GM18907 (cell line): Measurements from ENCODE around the gene DENND2A.
A peak's percentile ranks its signal among the peaks of the same experiment; 100 is the strongest.
"Not testable (repeated sequence)": the region's sequence is repeated elsewhere in the genome, so short reads cannot be mapped to it uniquely, and the experiment has no call there.

Source experiments
- ATAC-seq: cut with Tn5 transposase; IDR thresholded peaks from one replicate; pipeline ENCODE4 v1.9.1; 2021; ENCODE audit warnings: mild to moderate bottlenecking, moderate library complexity; ENCODE audit not compliant: unreplicated experiment

The DENND2A gene

GRCh38 chr7:140594131-140594691 lies 46.4 kb downstream of the DENND2A start:
- no peak for ATAC-seq

- peak; percentile 80 for ATAC-seq
Observed at GRCh38 chr7:140593672-140593982, 47.0 kb downstream of the DENND2A start.

GRCh38 chr7:140592964-140593671 lies 47.5 kb downstream of the DENND2A start:
- ATAC-seq = peak; percentile 71

- no peak for ATAC-seq
Observed at GRCh38 chr7:140591180-140591902, 49.3 kb downstream of the DENND2A start.

GRCh38 chr7:140587243-140587642 lies 53.4 kb downstream of the DENND2A start:
- ATAC-seq = no peak

GRCh38 chr7:140586516-140586915 lies 54.1 kb downstream of the DENND2A start:
- no peak for ATAC-seq

GRCh38 chr7:140585333-140585732 lies 55.3 kb downstream of the DENND2A start:
- ATAC-seq = no peak

GRCh38 chr7:140584195-140584851 lies 56.3 kb downstream of the DENND2A start:
- no peak for ATAC-seq

- no peak for ATAC-seq
Observed at GRCh38 chr7:140581411-140581810, 59.2 kb downstream of the DENND2A start.

GRCh38 chr7:140577651-140578050 lies 63.0 kb downstream of the DENND2A start:
- no peak for ATAC-seq

- no peak for ATAC-seq
Observed at GRCh38 chr7:140576589-140576988, 64.0 kb downstream of the DENND2A start.

- ATAC-seq = no peak
Observed at GRCh38 chr7:140571538-140572122, 69.0 kb downstream of the DENND2A start.

GRCh38 chr7:140570120-140570519 lies 70.5 kb downstream of the DENND2A start:
- no peak for ATAC-seq

- no peak for ATAC-seq
Observed at GRCh38 chr7:140568021-140568813, 72.4 kb downstream of the DENND2A start.

GRCh38 chr7:140566186-140566585 lies 74.4 kb downstream of the DENND2A start:
- not testable (repeated sequence) for ATAC-seq

- ATAC-seq = not testable (repeated sequence)
Observed at GRCh38 chr7:140565761-140566160, 74.9 kb downstream of the DENND2A start.

- ATAC-seq = no peak
Observed at GRCh38 chr7:140564643-140565042, 76.0 kb downstream of the DENND2A start.

- no peak for ATAC-seq
Observed at GRCh38 chr7:140562926-140563481, 77.6 kb downstream of the DENND2A start.

- no peak for ATAC-seq
Observed at GRCh38 chr7:140559410-140559809, 81.2 kb downstream of the DENND2A start.

- no peak for ATAC-seq
Observed at GRCh38 chr7:140557809-140558518, 82.6 kb downstream of the DENND2A start.
